ENCODE measurements around the gene SUPT20H.

SUPT20H gene

GRCh38 chr13:36998624-36999041, 60.9 kb downstream of the SUPT20H start:
- DNase-seq, result peak in 1 of 2 donors; percentile 8

GRCh38 chr13:36997716-36998427, 61.6 kb downstream of the SUPT20H start:
- no peak for DNase-seq

- no peak for DNase-seq
These were observed 67.1 kb downstream of the SUPT20H start for GRCh38 chr13:36992362-36992761.

DNA sequence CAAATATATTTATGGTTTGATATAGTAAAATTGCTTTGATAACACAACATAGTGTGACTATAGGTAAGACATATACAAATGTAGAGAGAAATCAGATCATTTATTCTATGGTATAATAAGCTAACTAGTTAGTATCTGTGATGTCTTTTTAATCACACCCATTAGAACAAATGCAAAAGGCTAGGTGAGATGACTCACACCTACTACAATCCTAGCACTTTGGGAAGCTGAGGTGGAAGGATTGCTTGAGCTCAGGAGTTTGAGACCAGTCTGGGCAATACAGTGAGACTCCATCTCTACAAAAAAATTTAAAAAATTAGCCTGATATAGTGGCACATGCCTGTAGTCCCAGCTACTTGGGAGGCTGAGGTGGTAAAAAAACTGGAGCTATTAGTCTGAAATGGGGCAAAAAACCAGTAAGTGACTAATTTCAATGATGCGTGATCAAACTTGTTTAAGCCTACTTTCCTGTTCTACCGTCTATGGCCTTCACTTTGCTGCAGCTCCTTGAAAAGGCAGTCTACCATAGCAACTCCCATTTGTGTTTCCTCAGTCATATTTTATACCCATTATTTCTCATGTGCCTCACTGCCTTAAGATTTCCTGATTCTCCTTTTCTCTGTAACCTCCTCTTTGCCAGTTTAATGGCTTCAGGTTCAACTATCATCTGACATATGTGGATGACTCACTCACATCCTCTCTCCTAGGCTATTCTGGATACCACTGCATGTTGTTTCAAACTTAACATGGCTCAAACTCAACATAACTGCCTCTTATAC, 72.8 kb downstream of the SUPT20H start:
- DNase-seq, result no peak

DNA sequence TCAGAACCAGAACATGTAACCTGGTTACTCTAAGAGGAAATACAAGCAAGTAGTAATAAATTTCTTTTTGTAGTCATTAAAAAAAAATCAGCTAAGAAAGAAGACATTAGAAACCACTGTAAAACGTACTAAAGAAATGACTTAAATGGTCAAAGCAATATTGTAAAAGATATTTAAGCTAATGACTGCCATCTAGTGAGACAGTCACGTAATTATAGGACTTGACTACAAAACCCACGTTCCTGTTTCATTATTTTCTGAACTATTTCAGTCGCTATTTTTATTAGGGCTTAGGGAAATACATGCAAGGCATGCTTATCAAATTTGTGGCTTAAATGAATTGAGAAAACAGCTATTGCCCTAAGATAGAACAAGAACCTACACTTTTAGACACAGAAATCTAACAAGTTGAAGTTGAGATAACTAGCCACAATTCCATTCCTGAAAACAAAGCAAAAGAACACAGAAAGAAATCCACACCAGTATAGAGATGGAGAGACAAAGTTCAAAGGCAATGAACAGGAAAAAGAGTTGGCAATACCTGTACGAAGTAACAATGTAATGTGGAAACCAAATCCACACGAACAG, 78.2 kb downstream of the SUPT20H start:
- peak in 1 of 2 donors; percentile 62 for DNase-seq

DNA sequence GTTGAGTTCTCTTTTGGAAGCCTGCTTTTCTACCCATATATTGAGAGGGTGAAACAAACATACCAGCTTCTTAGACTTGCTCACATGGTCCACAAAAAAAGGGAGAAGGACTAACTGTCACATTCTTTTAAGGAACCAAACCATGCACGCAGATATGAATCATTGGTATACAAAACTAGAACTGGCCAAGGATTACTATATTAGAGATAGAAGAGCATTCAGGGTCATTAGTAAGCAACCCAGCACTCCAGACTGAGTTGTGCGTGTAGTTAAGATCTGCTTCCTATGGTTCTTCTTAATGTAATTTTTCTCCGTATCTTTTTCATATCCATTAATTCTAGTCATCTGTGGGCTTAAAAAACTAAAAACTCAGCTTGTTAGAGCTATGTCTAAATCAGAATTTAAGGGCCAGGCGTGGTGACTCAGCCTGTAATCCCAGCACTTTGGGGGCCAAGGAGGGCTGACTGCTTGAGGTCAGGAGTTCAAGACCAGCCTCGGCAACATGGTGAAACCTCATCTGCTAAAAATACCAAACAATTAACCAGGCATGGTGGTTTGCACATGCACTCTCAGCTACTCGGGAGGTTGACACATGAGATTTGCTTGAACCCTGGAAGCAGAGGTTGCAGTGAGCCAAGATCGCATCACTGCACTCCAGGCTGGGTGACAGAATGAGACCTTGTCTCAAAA, 80.0 kb downstream of the SUPT20H start:
- no peak for DNase-seq

- DNase-seq, result no peak
These were observed 84.3 kb downstream of the SUPT20H start for GRCh38 chr13:36975172-36975571.

GRCh38 chr13:36973621-36974295, 85.7 kb downstream of the SUPT20H start:
- DNase-seq, result no peak

GRCh38 chr13:36973009-36973408, 86.5 kb downstream of the SUPT20H start:
- DNase-seq, result no peak

GRCh38 chr13:36966404-36966803, 93.1 kb downstream of the SUPT20H start:
- DNase-seq, result no peak

- DNase-seq, result no peak
These were observed 93.7 kb downstream of the SUPT20H start for GRCh38 chr13:36965767-36966166.

- no peak for DNase-seq
These were observed 99.9 kb downstream of the SUPT20H start for GRCh38 chr13:36959456-36960116.

Measured in hippocampal formation (tissue), 2 donors.